HUES6 (cell line): ENCODE results near the gene CDKN2D.

ENCODE experiments used
- H3K27ac ChIP-seq: 2 replicates; pipeline ENCODE4 v1.7.0; 2013; ENCODE audit warnings: low read depth, mild to moderate bottlenecking, low read length, inconsistent platforms
- H3K27me3 ChIP-seq: 2 replicates; pipeline ENCODE4 v1.6.1; 2013; ENCODE audit warnings: low read length; ENCODE audit not compliant: control insufficient read depth, insufficient read depth
- H3K36me3 ChIP-seq: 2 replicates; pipeline ENCODE4 v1.6.1; 2013; ENCODE audit warnings: low read length; ENCODE audit not compliant: control insufficient read depth, insufficient read depth
- H3K4me1 ChIP-seq: 2 replicates; pipeline ENCODE4 v1.6.1; 2013; ENCODE audit warnings: low read length; ENCODE audit not compliant: control insufficient read depth, insufficient read depth
- H3K4me3 ChIP-seq: 2 replicates; pipeline ENCODE4 v1.5.1; 2013; ENCODE audit warnings: low read depth, low read length
- H3K9ac ChIP-seq: one replicate; pipeline ENCODE4 v1.6.1; 2013; ENCODE audit warnings: mild to moderate bottlenecking, low read length
- H3K9me3 ChIP-seq: 2 replicates; pipeline ENCODE4 v1.6.1; 2013; ENCODE audit warnings: low read depth, low read length; ENCODE audit not compliant: control insufficient read depth, insufficient read depth

The CDKN2D gene

DNA sequence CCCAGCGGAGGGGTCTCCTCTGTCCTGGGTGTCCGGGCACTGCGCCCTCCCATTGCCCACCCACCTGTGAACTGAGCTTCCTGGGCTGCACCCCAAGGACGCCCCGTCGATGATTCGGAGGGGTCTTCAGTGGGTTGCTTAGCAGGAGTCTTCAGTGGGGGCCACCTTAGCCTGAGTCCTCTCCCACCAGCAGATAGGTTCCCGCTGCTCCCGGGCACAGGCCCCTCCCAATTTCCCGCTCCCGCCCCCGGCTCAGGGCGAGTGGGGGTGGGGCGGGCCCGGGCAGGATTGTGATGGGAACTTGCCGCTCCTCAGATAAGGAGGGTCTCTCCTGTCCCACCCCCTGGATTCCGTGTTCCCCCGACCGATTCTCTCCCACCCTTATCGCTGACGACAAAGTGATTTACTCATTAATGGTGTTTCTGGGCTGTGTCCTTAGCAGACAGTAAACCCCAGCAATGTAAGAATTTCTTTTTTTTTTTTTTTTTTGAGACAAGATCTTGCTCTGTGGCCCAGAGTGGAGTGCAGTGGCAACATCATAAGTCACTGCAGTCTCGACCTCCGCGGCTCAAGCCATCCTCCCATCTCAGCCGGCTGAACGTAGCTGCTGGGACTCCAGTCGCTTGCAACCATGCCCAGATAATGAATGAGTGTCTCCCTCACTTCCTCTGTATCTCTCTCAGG is 50.9 kb downstream of the CDKN2D start:
- no peaks in the 10 kb centered on the region for H3K9me3 ChIP-seq
- H3K27me3 ChIP-seq: peaks cover 67% of the 10 kb centered on the region
- H3K9ac ChIP-seq: peak overlapping the region; percentile 69
- H3K4me3 ChIP-seq: peak overlapping the region; percentile 90
- H3K36me3 ChIP-seq: no peaks in the 10 kb centered on the region
- H3K4me1 ChIP-seq: peaks cover 22% of the 10 kb centered on the region
- no peak overlapping the region for H3K27ac ChIP-seq

DNA sequence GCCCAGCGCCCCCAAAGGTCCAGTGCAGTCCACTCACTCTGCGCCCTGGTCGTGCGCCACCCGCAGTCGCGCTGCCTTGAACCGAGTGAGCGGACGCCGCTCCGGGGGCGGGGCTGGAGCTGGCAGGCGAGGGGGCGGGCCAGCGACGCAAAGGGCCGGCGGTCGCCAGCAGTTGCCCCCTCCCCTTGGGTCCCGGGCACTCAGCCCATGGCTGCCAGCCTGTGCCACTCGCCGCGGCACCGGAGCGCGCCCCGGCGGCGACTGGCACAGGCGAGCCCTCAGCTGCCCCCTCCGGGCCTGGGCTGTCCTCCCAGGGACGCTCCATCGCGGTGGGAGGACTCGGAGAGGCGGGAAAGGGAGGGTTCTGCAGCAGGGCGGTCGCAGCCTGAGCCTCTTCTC is 51.4 kb downstream of the CDKN2D start, which contains the start of gene S1PR5:
TSS of gene S1PR5 (minus strand) at position 87 of the 399 bp plus-strand sequence. CDS start 2,436 bp downstream, outside the sequence.
- Histone ChIP-seq H3K27me3 (peaks cover 72% of the 10 kb centered on the region), H3K27ac (no peak within 1 kb of the TSS), H3K4me3 (peak within 1 kb of the TSS; percentile 90)

DNA sequence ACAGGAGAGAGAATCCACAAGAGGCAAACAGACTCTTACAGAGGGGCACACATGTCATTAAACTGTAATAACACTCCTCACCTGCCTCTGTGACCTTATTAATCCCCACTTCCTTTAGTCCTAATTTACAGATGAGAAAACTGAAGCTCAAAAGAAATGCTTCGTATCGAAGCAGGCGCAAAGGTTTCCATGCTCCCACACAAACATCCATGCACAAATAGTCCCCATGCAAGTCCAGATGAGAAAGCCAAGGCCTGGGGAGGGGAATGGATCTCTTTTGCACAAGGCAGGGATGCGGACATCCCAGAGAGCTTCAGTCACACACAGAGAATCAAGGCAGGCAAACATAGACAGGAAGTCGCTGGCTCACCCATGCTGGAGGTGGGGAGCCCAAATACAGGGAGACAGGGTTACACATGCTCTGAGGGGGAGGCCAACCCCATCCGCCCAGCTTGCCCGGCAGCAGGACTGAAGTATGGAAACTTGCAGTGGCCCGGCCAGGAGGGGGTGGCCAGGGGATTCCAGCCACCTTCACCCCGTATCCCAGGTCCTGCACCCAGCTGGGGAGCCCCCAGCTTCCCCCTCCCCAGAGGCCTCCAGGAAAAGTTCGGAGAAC is 52.0 kb downstream of the CDKN2D start:
- Histone ChIP-seq H3K9me3 (no peaks in the 10 kb centered on the region), H3K9ac (peak overlapping the region; percentile 32), H3K4me3 (peak overlapping the region; percentile 90), H3K27me3 (peaks cover 72% of the 10 kb centered on the region), H3K4me1 (peaks cover 22% of the 10 kb centered on the region), H3K36me3 (no peaks in the 10 kb centered on the region), H3K27ac (no peak overlapping the region)

More for the DNA sequence above, 51.4 kb downstream of the CDKN2D start, which contains the start of gene S1PR5:
- Histone ChIP-seq H3K9ac (peak within 1 kb of the TSS; percentile 69), H3K9me3 (no peaks in the 10 kb centered on the region), H3K36me3 (no peaks in the 10 kb centered on the region), H3K4me1 (peaks cover 22% of the 10 kb centered on the region)
